MM.1S (cell line): Measurements from ENCODE around the gene NUMA1.

Source experiments
- DNase-seq: peaks from one replicate; pipeline ENCODE4 v3.0.0-alpha.2; 2015
- H2AFZ ChIP-seq: fragments of 300-600 bp; sonication (generic); 2 replicates; pipeline ENCODE4 v1.6.0; 2016; ENCODE audit warnings: antibody characterized with exemption, low read length
- H3F3A ChIP-seq: fragments of 300-600 bp; sonication (generic); 2 replicates; pipeline ENCODE4 v1.6.1; 2016; ENCODE audit warnings: mild to moderate bottlenecking, antibody characterized with exemption, low read length, moderate library complexity, mixed read lengths; ENCODE audit not compliant: insufficient read depth
- H3K27ac ChIP-seq: fragments of 300-600 bp; sonication (generic); 2 replicates; pipeline ENCODE4 v1.5.1; 2016; ENCODE audit warnings: mild to moderate bottlenecking, low read length
- H3K27me3 ChIP-seq: fragments of 300-600 bp; sonication (generic); replicated peaks from 2 replicates; pipeline ENCODE4 v1.6.0; 2016; ENCODE audit warnings: low read length; ENCODE audit not compliant: insufficient read depth
- H3K36me3 ChIP-seq: fragments of 300-600 bp; sonication (generic); replicated peaks from 2 replicates; pipeline ENCODE4 v1.6.1; 2016; ENCODE audit warnings: mild to moderate bottlenecking, low read length, mixed read lengths; ENCODE audit not compliant: insufficient read depth
- H3K4me1 ChIP-seq: fragments of 300-600 bp; sonication (generic); 2 replicates; pipeline ENCODE4 v1.6.1; 2016; ENCODE audit warnings: low read length, mixed read lengths
- H3K4me2 ChIP-seq: fragments of 300-600 bp; sonication (generic); 2 replicates; pipeline ENCODE4 v1.6.0; 2016; ENCODE audit warnings: low read depth, low read length
- H3K4me3 ChIP-seq: fragments of 300-600 bp; sonication (generic); 2 replicates; pipeline ENCODE4 v1.5.1; 2016; ENCODE audit warnings: low read length, mixed read lengths
- H3K79me2 ChIP-seq: fragments of 300-600 bp; sonication (generic); 2 replicates; pipeline ENCODE4 v1.6.1; 2016; ENCODE audit warnings: mixed run types, low read length, mixed read lengths
- H3K9ac ChIP-seq: fragments of 300-600 bp; sonication (generic); 2 replicates; pipeline ENCODE4 v1.6.1; 2016; ENCODE audit warnings: low read length, mixed read lengths
- H3K9me2 ChIP-seq: fragments of 300-600 bp; sonication (generic); replicated peaks from 2 replicates; pipeline ENCODE4 v1.6.1; 2016; ENCODE audit warnings: mild to moderate bottlenecking, low read length, mixed read lengths; ENCODE audit not compliant: insufficient read depth
- H3K9me3 ChIP-seq: fragments of 300-600 bp; sonication (generic); replicated peaks from 2 replicates; pipeline ENCODE4 v1.6.1; 2016; ENCODE audit warnings: mild to moderate bottlenecking, low read length, mixed read lengths; ENCODE audit not compliant: insufficient read depth
- H4K20me1 ChIP-seq: fragments of 300-600 bp; sonication (generic); 2 replicates; pipeline ENCODE4 v1.6.1; 2016; ENCODE audit warnings: mild to moderate bottlenecking, low read length, moderate library complexity, mixed read lengths; ENCODE audit not compliant: insufficient read depth
- CTCF ChIP-seq: fragments of 300-600 bp; sonication (generic); IDR thresholded peaks from 2 replicates; pipeline ENCODE4 v1.5.1; 2016; ENCODE audit warnings: antibody characterized with exemption, low read length, mixed read lengths
- EZH2 ChIP-seq: fragments of 300-600 bp; sonication (generic); optimal IDR thresholded peaks from 2 replicates; pipeline ENCODE3; 2017; ENCODE audit warnings: low read depth, mild to moderate bottlenecking, antibody characterized with exemption, low read length, mixed read lengths
- EZH2phosphoT487 ChIP-seq: fragments of 300-600 bp; sonication (generic); IDR thresholded peaks from 2 replicates; pipeline ENCODE4 v1.6.1; 2018; ENCODE audit warnings: antibody characterized with exemption, low read length

NUMA1 gene

GRCh38 chr11:71995726-71996291 is 84.5 kb downstream of the NUMA1 start:
- Histone ChIP-seq H3K27me3 (no peaks in the 10 kb centered on the region), H3K9me2 (no peaks in the 10 kb centered on the region), H3K4me2 (no peak overlapping the region), H3K4me3 (no peak overlapping the region), H4K20me1 (no peaks in the 10 kb centered on the region), H3K4me1 (no peaks in the 10 kb centered on the region), H3F3A (no peaks in the 10 kb centered on the region), H2AFZ (no peak overlapping the region), H3K79me2 (no peaks in the 10 kb centered on the region), H3K27ac (no peak overlapping the region), H3K36me3 (no peaks in the 10 kb centered on the region), H3K9ac (no peak overlapping the region), H3K9me3 (no peaks in the 10 kb centered on the region)
- no peak for DNase-seq
- TF ChIP-seq CTCF (no peak), EZH2phosphoT487 (no peak), EZH2 (no peak)

DNA sequence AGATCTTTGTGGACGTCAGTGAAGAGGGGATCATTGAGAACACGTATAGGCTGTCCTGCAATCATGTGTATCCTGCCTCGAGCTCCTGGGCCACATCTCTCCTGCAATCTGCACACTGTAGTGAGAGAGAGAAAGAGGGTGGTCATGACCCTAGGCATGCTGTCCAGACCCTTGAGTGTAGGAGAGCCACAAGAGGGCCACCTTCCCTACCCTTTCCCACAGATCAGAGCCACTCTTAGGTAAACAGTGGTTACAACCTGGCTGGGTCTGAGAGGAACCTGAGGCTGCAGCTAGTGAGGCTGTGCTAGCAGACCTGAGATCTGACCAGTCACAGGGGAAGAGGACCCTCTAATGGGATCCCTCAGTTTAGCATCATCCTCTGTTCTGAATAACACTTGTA is 85.6 kb downstream of the NUMA1 start:
- Histone ChIP-seq H3K36me3 (no peaks in the 10 kb centered on the region), H3K27me3 (no peaks in the 10 kb centered on the region), H3F3A (no peaks in the 10 kb centered on the region), H3K9me2 (no peaks in the 10 kb centered on the region), H3K27ac (no peak overlapping the region), H2AFZ (no peak overlapping the region), H3K4me3 (no peak overlapping the region), H3K4me2 (no peak overlapping the region), H3K9ac (no peak overlapping the region), H3K9me3 (no peaks in the 10 kb centered on the region), H3K79me2 (no peaks in the 10 kb centered on the region), H3K4me1 (no peaks in the 10 kb centered on the region), H4K20me1 (no peaks in the 10 kb centered on the region)
- TF ChIP-seq EZH2 (no peak), CTCF (no peak), EZH2phosphoT487 (no peak)
- no peak for DNase-seq

- Histone ChIP-seq H3K9me3 (no peaks in the 10 kb centered on the region), H3K4me1 (no peaks in the 10 kb centered on the region), H3K36me3 (no peaks in the 10 kb centered on the region), H3K9ac (no peak overlapping the region), H3K27ac (no peak overlapping the region), H2AFZ (no peak overlapping the region), H4K20me1 (no peaks in the 10 kb centered on the region), H3K27me3 (no peaks in the 10 kb centered on the region), H3F3A (no peaks in the 10 kb centered on the region), H3K4me2 (no peak overlapping the region), H3K79me2 (no peaks in the 10 kb centered on the region), H3K9me2 (no peaks in the 10 kb centered on the region), H3K4me3 (no peak overlapping the region)
- DNase-seq, result no peak
- no peak for TF ChIP-seq EZH2phosphoT487
- no peak for TF ChIP-seq CTCF
- TF ChIP-seq EZH2, result no peak
These were observed 88.1 kb downstream of the NUMA1 start for GRCh38 chr11:71992136-71992730.
